Liver (tissue), 10 donors: ENCODE data around the gene ABHD16B. TPM values are rescaled to one million over a fixed set of nuclear protein-coding genes. Genes with fewer than 3 reads are reported as not detected.

Experiments
- DNase-seq: peaks from one replicate; pipeline ENCODE4 v3.0.0-alpha.2; 2017; ENCODE audit warnings: low spot score
- H3K27ac ChIP-seq, 2 donors: one replicate each; pipeline ENCODE4 v1.7.0; 2013; ENCODE audit warnings: inconsistent platforms in 2 of 2, low read length in 2 of 2, control low read depth in 1 of 2, low read depth in 1 of 2, mild to moderate bottlenecking in 1 of 2
- H3K27me3 ChIP-seq, 4 donors: one replicate each; pipeline versions ENCODE4 v1.6.1 to v1.7.0; 2013; ENCODE audit warnings: low read length in 3 of 4, inconsistent platforms in 1 of 4, mild to moderate bottlenecking in 1 of 4, moderate library complexity in 1 of 4; ENCODE audit not compliant: control insufficient read depth in 4 of 4, insufficient read depth in 4 of 4
- H3K36me3 ChIP-seq, 4 donors: one replicate each; pipeline versions ENCODE4 v1.6.1 to v1.7.0; 2013; ENCODE audit warnings: low read length in 3 of 4, mild to moderate bottlenecking in 3 of 4, low read depth in 1 of 4, moderate library complexity in 1 of 4; ENCODE audit not compliant: control insufficient read depth in 4 of 4, insufficient read depth in 3 of 4
- H3K4me1 ChIP-seq, 4 donors: one replicate each; pipeline versions ENCODE4 v1.6.1 to v1.7.0; 2013; ENCODE audit warnings: low read length in 3 of 4, mild to moderate bottlenecking in 3 of 4, moderate library complexity in 1 of 4; ENCODE audit not compliant: control insufficient read depth in 4 of 4, insufficient read depth in 4 of 4
- H3K4me3 ChIP-seq, 3 donors: one replicate each; pipeline versions ENCODE4 v1.6.1 to v1.7.0; 2013; ENCODE audit warnings: low read length in 3 of 3, control low read depth in 1 of 3, low read depth in 1 of 3, mild to moderate bottlenecking in 1 of 3
- H3K9ac ChIP-seq, 2 donors: one replicate each; pipeline ENCODE4 v1.7.0; 2013; ENCODE audit warnings: low read length in 2 of 2, mild to moderate bottlenecking in 2 of 2, moderate library complexity in 2 of 2, control low read depth in 1 of 2, low read depth in 1 of 2
- H3K9me3 ChIP-seq, 4 donors: one replicate each; pipeline versions ENCODE4 v1.6.1 to v1.7.0; 2013; ENCODE audit warnings: low read length in 3 of 4; ENCODE audit not compliant: control insufficient read depth in 4 of 4
- ATF3 ChIP-seq: IDR thresholded peaks from 2 replicates; pipeline ENCODE4 v1.6.1; 2016; ENCODE audit warnings: antibody characterized with exemption
- CTCF ChIP-seq: fragments of 150-350 bp; IDR thresholded peaks from 2 replicates; pipeline ENCODE4 v1.5.1; 2017; ENCODE audit warnings: improper control_type of control experiment, low read depth, low read length; ENCODE audit not compliant: missing input control
- FOXA1 ChIP-seq: IDR thresholded peaks from 2 replicates; pipeline ENCODE4 v1.6.1; 2016; ENCODE audit warnings: antibody characterized with exemption
- FOXA2 ChIP-seq: IDR thresholded peaks from 2 replicates; pipeline ENCODE4 v1.6.1; 2016; ENCODE audit warnings: antibody characterized with exemption
- GABPA ChIP-seq, 2 donors: IDR thresholded peaks in 1 of 2; conservative IDR thresholded peaks in 1 of 2; 2 replicates each; pipeline ENCODE4 v1.6.1; 2016; ENCODE audit warnings: antibody characterized with exemption in 2 of 2, mild to moderate bottlenecking in 1 of 2, moderate library complexity in 1 of 2
- HNF4A ChIP-seq, 2 donors: conservative IDR thresholded peaks; 2 replicates each; pipeline ENCODE4 v1.6.1; 2016; ENCODE audit warnings: antibody characterized with exemption in 2 of 2, mild to moderate bottlenecking in 2 of 2
- JUND ChIP-seq, 2 donors: IDR thresholded peaks; 2 replicates each; pipeline ENCODE4 v1.6.1; 2016; ENCODE audit warnings: antibody characterized with exemption in 2 of 2
- SP1 ChIP-seq: IDR thresholded peaks from 2 replicates; pipeline ENCODE4 v1.6.1; 2018; ENCODE audit warnings: antibody characterized with exemption, mild to moderate bottlenecking
- YY1 ChIP-seq: IDR thresholded peaks from 2 replicates; pipeline ENCODE4 v1.6.1; 2016; ENCODE audit warnings: antibody characterized with exemption, mild to moderate bottlenecking
- whole genome bisulfite sequencing: extraction: QIAGEN DNeasy Blood & Tissue Kit; methylation state at CpG from one replicate; pipeline ENCODE4 v1.1.7; 2013; 5-methylcytosine and 5-hydroxymethylcytosine counted together
- polyA plus RNA-seq, 2 donors: library from polyadenylated mRNA; stranded (reverse) in 1 of 2; unstranded in 1 of 2; fragments of 200-250 nt in 1 of 2; fragments of >200 nt in 1 of 2; fragmentation: Nextera tagmentation in 1 of 2; extraction: Ambion mirVana in 1 of 2; gene quantifications; one replicate each; pipeline versions ENCODE4 v1.2.1 to v1.2.3, GENCODE V29; 2013 to 2015
- small RNA-seq: library from RNA; depleted of rRNA; stranded (forward); fragments of <200 nt; gene quantifications from one replicate; pipeline ENCODE3, GENCODE V24; 2014
- total RNA-seq, 2 donors: library from RNA; depleted of rRNA; stranded (reverse); fragments of >200 nt; gene quantifications; one replicate each; pipeline ENCODE4 v1.2.3, GENCODE V29; 2014
- TF ChIP-seq, protein P1 (sequence below): IDR thresholded peaks from 2 replicates; pipeline ENCODE4 v1.6.1; 2016; ENCODE audit warnings: antibody characterized with exemption
- donor health status: healthy.
- donor health status: healthy.
- donor health status: healthy.
- donor health status: healthy.
- donor health status: healthy.

The ABHD16B gene
- total and polyA plus RNA-seq, 4 donors: 0.10 TPM; not detected in 3

GRCh38 chr20:63900413-63900812, 39.1 kb downstream of the ABHD16B start (continued):
- TF ChIP-seq CTCF: no peak

DNA sequence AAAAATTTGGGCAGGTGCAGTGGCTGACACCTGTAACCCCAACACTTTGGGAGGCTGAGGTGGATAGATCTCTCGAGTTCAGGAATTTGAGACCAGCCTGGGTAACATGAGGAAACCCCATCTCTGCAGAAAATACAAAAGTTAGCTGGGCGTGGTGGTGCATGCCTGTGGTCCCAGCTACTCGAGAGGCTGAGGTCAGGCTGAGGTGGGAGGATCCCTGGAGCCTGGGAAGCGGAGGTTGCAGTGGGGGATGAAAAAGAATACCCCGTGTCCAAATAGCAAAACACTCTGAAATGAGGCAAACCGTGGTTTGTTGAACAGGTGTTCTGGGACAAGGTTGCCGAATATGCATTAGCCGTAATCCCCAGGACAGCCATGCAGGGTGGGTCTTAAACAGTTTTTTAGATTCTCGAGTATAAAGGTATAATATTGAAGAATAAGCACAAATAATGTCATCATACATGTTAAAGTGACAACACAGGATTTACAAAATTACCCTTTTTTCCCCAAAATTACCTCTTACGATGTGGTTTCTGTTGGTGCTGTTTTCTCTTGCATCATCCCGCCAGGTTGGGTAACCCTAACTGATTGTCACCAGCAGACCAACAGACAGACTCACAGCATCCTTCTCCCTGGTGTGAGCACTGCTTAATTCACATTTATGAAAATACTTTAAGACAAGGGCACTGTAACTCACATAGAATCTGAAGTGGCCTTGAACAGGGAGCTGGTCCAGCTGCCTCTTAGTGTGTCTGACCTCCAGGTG, 42.7 kb downstream of the ABHD16B start:
- no peak overlapping the region for H3K4me3 ChIP-seq
- H3K4me1 ChIP-seq: peaks cover 6 to 20% (median 11%) of the 10 kb centered on the region in 4 donors
- H3K9ac ChIP-seq: no peak overlapping the region
- DNase-seq: no peak
- no peaks in the 10 kb centered on the region for H3K9me3 ChIP-seq
- no peaks in the 10 kb centered on the region for H3K27me3 ChIP-seq
- no peaks in the 10 kb centered on the region for H3K36me3 ChIP-seq
- peak overlapping the region in 1 of 2 donors; percentile 12 for H3K27ac ChIP-seq
- TF ChIP-seq ATF3: peak; percentile 46
- TF ChIP-seq, protein P1, sequence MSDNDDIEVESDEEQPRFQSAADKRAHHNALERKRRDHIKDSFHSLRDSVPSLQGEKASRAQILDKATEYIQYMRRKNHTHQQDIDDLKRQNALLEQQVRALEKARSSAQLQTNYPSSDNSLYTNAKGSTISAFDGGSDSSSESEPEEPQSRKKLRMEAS: no peak
- 86% methylated on average over 11 of the region's 11 CpGs for WGBS

GRCh38 chr20:63908008-63908682, 46.8 kb downstream of the ABHD16B start:
- no peaks in the 10 kb centered on the region for H3K27me3 ChIP-seq
- H3K36me3 ChIP-seq: no peaks in the 10 kb centered on the region
- no peak overlapping the region for H3K4me3 ChIP-seq
- TF ChIP-seq HNF4A (conservative IDR thresholded peaks at IDR 0.05): peak; percentile 19 to 44
- TF ChIP-seq, protein P1: no peak
- TF ChIP-seq SP1: peak; percentile 13
- no peak for DNase-seq
- peaks cover 3 to 12% (median 5%) of the 10 kb centered on the region in 4 donors for H3K4me1 ChIP-seq
- WGBS: 69% methylated on average over 16 of the region's 16 CpGs
- no peak overlapping the region for H3K9ac ChIP-seq
- no peaks in the 10 kb centered on the region for H3K9me3 ChIP-seq
- H3K27ac ChIP-seq: no peak overlapping the region

GRCh38 chr20:63911176-63911575, 49.9 kb downstream of the ABHD16B start:
- Histone ChIP-seq H3K9ac (no peak overlapping the region), H3K4me1 (peaks cover 0 to 9% (median 5%) of the 10 kb centered on the region in 4 donors), H3K27ac (no peak overlapping the region), H3K4me3 (no peak overlapping the region), H3K9me3 (no peaks in the 10 kb centered on the region), H3K27me3 (no peaks in the 10 kb centered on the region), H3K36me3 (no peaks in the 10 kb centered on the region)
- 68% methylated on average over 12 of the region's 12 CpGs for WGBS
- TF ChIP-seq YY1: no peak
- TF ChIP-seq GABPA (IDR thresholded peaks at IDR 0.05 in 1 of 2, conservative IDR thresholded peaks at IDR 0.05 in 1 of 2): no peak
- TF ChIP-seq FOXA1: no peak
- no peak for TF ChIP-seq FOXA2
- TF ChIP-seq ATF3: no peak
- TF ChIP-seq HNF4A (conservative IDR thresholded peaks at IDR 0.05): no peak
- no peak for TF ChIP-seq JUND (IDR thresholded peaks at IDR 0.05)
- TF ChIP-seq, protein P1: no peak
- no peak for DNase-seq

Small RNA genes within 50 kb of the gene (small RNA-seq; reads per million reads assigned to genes)
- gene RNU1-134P: not detected

Other genes with a start within 250 kb of the ABHD16B start
- 1 to 10 TPM; 6.6 to 8.6 TPM for gene GMEB2, start 234.4 kb upstream of the ABHD16B start, total RNA-seq
- 1 to 10 TPM; 1.3 to 4.0 TPM for gene GMEB2, start 234.4 kb upstream of the ABHD16B start, polyA plus RNA-seq
- 1 to 10 TPM in 1 of 2 donors, under 1 TPM in 1; 0.67 to 2.9 TPM for gene STMN3, start 208.1 kb upstream of the ABHD16B start, total RNA-seq
- gene STMN3, start 208.1 kb upstream of the ABHD16B start, polyA plus RNA-seq: 1 to 10 TPM in 1 of 2 donors, under 1 TPM in 1; 0.42 to 1.2 TPM
- 10 to 100 TPM; 10.4 to 16.9 TPM for gene RTEL1, start 203.2 kb upstream of the ABHD16B start, total RNA-seq
- gene RTEL1, start 203.2 kb upstream of the ABHD16B start, polyA plus RNA-seq: 1 to 10 TPM; 3.7 to 4.3 TPM
- under 1 TPM in 1 of 2 donors, not detected in 1; 0.09 TPM for gene TNFRSF6B, start 164.8 kb upstream of the ABHD16B start, total RNA-seq
- gene TNFRSF6B, start 164.8 kb upstream of the ABHD16B start, polyA plus RNA-seq: under 1 TPM in 1 of 2 donors, not detected in 1; 0.73 TPM
- 10 to 100 TPM; 14.2 to 21.0 TPM for gene ARFRP1, start 153.5 kb upstream of the ABHD16B start, total RNA-seq
- gene ARFRP1, start 153.5 kb upstream of the ABHD16B start, polyA plus RNA-seq: 10 to 100 TPM; 20.0 to 26.9 TPM
- gene ZGPAT, start 153.5 kb upstream of the ABHD16B start, total RNA-seq: 10 to 100 TPM; 10.3 to 14.7 TPM
- gene ZGPAT, start 153.5 kb upstream of the ABHD16B start, polyA plus RNA-seq: 10 to 100 TPM; 26.2 to 90.5 TPM
- gene LIME1, start 124.8 kb upstream of the ABHD16B start, total RNA-seq: 10 to 100 TPM; 21.2 to 50.4 TPM
- gene LIME1, start 124.8 kb upstream of the ABHD16B start, polyA plus RNA-seq: 10 to 100 TPM; 52.8 to 69.0 TPM
- 10 to 100 TPM; 22.2 to 27.9 TPM for gene SLC2A4RG, start 121.7 kb upstream of the ABHD16B start, total RNA-seq
- 10 to 100 TPM; 31.0 to 39.7 TPM for gene SLC2A4RG, start 121.7 kb upstream of the ABHD16B start, polyA plus RNA-seq
- 10 to 100 TPM in 1 of 2 donors, 1 to 10 TPM in 1; 8.2 to 12.1 TPM for gene ZBTB46, start 30.2 kb upstream of the ABHD16B start, total RNA-seq
- gene ZBTB46, start 30.2 kb upstream of the ABHD16B start, polyA plus RNA-seq: 1 to 10 TPM in 1 of 2 donors, under 1 TPM in 1; 0.79 to 1.2 TPM
- 10 to 100 TPM; 25.3 to 31.2 TPM for gene TPD52L2, start 3.8 kb downstream of the ABHD16B start, total RNA-seq
- 10 to 100 TPM; 12.3 to 33.0 TPM for gene TPD52L2, start 3.8 kb downstream of the ABHD16B start, polyA plus RNA-seq
- 10 to 100 TPM; 22.4 to 28.6 TPM for gene DNAJC5, start 33.6 kb downstream of the ABHD16B start, total RNA-seq
- 10 to 100 TPM in 1 of 2 donors, 1 to 10 TPM in 1; 8.2 to 15.0 TPM for gene DNAJC5, start 33.6 kb downstream of the ABHD16B start, polyA plus RNA-seq
- gene UCKL1, start 94.9 kb downstream of the ABHD16B start, total RNA-seq: 10 to 100 TPM; 16.4 to 20.4 TPM
- 10 to 100 TPM; 16.4 to 20.1 TPM for gene UCKL1, start 94.9 kb downstream of the ABHD16B start, polyA plus RNA-seq
- gene ZNF512B, start 108.4 kb downstream of the ABHD16B start, total RNA-seq: 10 to 100 TPM in 1 of 2 donors, 1 to 10 TPM in 1; 9.2 to 11.8 TPM
- gene ZNF512B, start 108.4 kb downstream of the ABHD16B start, polyA plus RNA-seq: 10 to 100 TPM in 1 of 2 donors, 1 to 10 TPM in 1; 1.8 to 10.4 TPM
- 1 to 10 TPM; 1.4 to 2.8 TPM for gene SAMD10, start 118.1 kb downstream of the ABHD16B start, total RNA-seq
- 1 to 10 TPM in 1 of 2 donors, under 1 TPM in 1; 0.74 to 3.4 TPM for gene SAMD10, start 118.1 kb downstream of the ABHD16B start, polyA plus RNA-seq
- gene PRPF6, start 119.6 kb downstream of the ABHD16B start, total RNA-seq: 10 to 100 TPM; 24.2 to 24.9 TPM
- 10 to 100 TPM; 16.3 to 22.0 TPM for gene PRPF6, start 119.6 kb downstream of the ABHD16B start, polyA plus RNA-seq
- under 1 TPM; 0.14 to 0.59 TPM for gene C20orf204, start 174.7 kb downstream of the ABHD16B start, total RNA-seq
- under 1 TPM; 0.07 to 0.10 TPM for gene C20orf204, start 174.7 kb downstream of the ABHD16B start, polyA plus RNA-seq
- gene SOX18, start 188.1 kb downstream of the ABHD16B start, total RNA-seq: 1 to 10 TPM; 2.1 to 3.1 TPM
- gene SOX18, start 188.1 kb downstream of the ABHD16B start, polyA plus RNA-seq: 1 to 10 TPM; 1.1 to 5.8 TPM
- 1 to 10 TPM; 4.6 to 6.4 TPM for gene TCEA2, start 201.7 kb downstream of the ABHD16B start, total RNA-seq
- gene TCEA2, start 201.7 kb downstream of the ABHD16B start, polyA plus RNA-seq: 10 to 100 TPM; 17.2 to 22.6 TPM
- gene RGS19, start 218.0 kb downstream of the ABHD16B start, total RNA-seq: 10 to 100 TPM in 1 of 2 donors, 1 to 10 TPM in 1; 6.7 to 12.9 TPM
- 1 to 10 TPM; 4.9 to 5.9 TPM for gene RGS19, start 218.0 kb downstream of the ABHD16B start, polyA plus RNA-seq
- gene OPRL1, start 218.6 kb downstream of the ABHD16B start, total RNA-seq: under 1 TPM; 0.42 to 0.79 TPM
- under 1 TPM; 0.04 to 0.28 TPM for gene OPRL1, start 218.6 kb downstream of the ABHD16B start, polyA plus RNA-seq
- not detected for gene LKAAEAR1, start 222.9 kb downstream of the ABHD16B start, total RNA-seq
- gene LKAAEAR1, start 222.9 kb downstream of the ABHD16B start, polyA plus RNA-seq: under 1 TPM in 1 of 2 donors, not detected in 1; 0.08 TPM
- not detected for gene NPBWR2, start 246.1 kb downstream of the ABHD16B start, total RNA-seq
- not detected for gene NPBWR2, start 246.1 kb downstream of the ABHD16B start, polyA plus RNA-seq